GM12891 (cell line): ENCODE data around the gene ZNF701.
"Not testable (repeated sequence)": the region's sequence is repeated elsewhere in the genome, so short reads cannot be mapped to it uniquely, and the experiment has no call there.

Source experiments
- DNase-seq: peaks from one replicate; pipeline ENCODE4 v3.0.0; 2011; ENCODE audit warnings: low spot score; ENCODE audit not compliant: insufficient read length
- FAIRE-seq: peaks from 2 replicates; lab custom pipeline; 2011; peaks lifted over from hg19 to GRCh38; lab: Jason Lieb, UNC
- PAX5 ChIP-seq: IDR thresholded peaks from 2 replicates; pipeline ENCODE4 v1.6.1; 2011; ENCODE audit warnings: low read length, moderate library complexity, mild to moderate bottlenecking; ENCODE audit not compliant: insufficient read depth, severe bottlenecking
- POLR2A ChIP-seq: IDR thresholded peaks from 2 replicates; pipeline ENCODE4 v1.6.1; 2011; ENCODE audit warnings: low read depth, low read length, control low read depth
- POLR2AphosphoS5 ChIP-seq: IDR thresholded peaks from 2 replicates; pipeline ENCODE4 v1.6.1; 2011; ENCODE audit warnings: low read depth, low read length, control low read depth
- POU2F2 ChIP-seq: IDR thresholded peaks from 2 replicates; pipeline ENCODE4 v1.6.1; 2011; ENCODE audit warnings: low read depth, mild to moderate bottlenecking, control low read depth, low read length, moderate library complexity
- SPI1 ChIP-seq: IDR thresholded peaks from 2 replicates; pipeline ENCODE4 v1.6.1; 2011; ENCODE audit warnings: low read depth, low read length, control low read depth
- TAF1 ChIP-seq: IDR thresholded peaks from 2 replicates; pipeline ENCODE4 v1.6.1; 2011; ENCODE audit warnings: low read depth, low read length, control low read depth

ZNF701 gene

GRCh38 chr19:52536448-52536800 lies 33.7 kb upstream of the ZNF701 start:
- FAIRE-seq (peak; percentile 48), DNase-seq (no peak)
- TF ChIP-seq POLR2AphosphoS5, result no peak
- TF ChIP-seq POU2F2, result no peak
- TF ChIP-seq POLR2A, result no peak
- no peak for TF ChIP-seq TAF1
- no peak for TF ChIP-seq PAX5

GRCh38 chr19:52538815-52539214 lies 31.3 kb upstream of the ZNF701 start:
- not testable (repeated sequence) for DNase-seq
- FAIRE-seq, result peak; percentile 50

GRCh38 chr19:52541176-52541575 lies 28.9 kb upstream of the ZNF701 start:
- not testable (repeated sequence) for DNase-seq, FAIRE-seq

GRCh38 chr19:52541608-52542007 lies 28.5 kb upstream of the ZNF701 start:
- DNase-seq, result no peak
- FAIRE-seq, result no peak
- TF ChIP-seq SPI1 (no peak), POLR2A (no peak), POLR2AphosphoS5 (no peak), PAX5 (no peak)

- not testable (repeated sequence) for DNase-seq, FAIRE-seq
Measured at GRCh38 chr19:52542541-52542940, 27.5 kb upstream of the ZNF701 start.

GRCh38 chr19:52542984-52543664 lies 27.0 kb upstream of the ZNF701 start:
- peak; percentile 81 for FAIRE-seq
- DNase-seq, result no peak
- TF ChIP-seq TAF1 (no peak), POLR2A (no peak), POU2F2 (no peak), SPI1 (no peak), PAX5 (no peak), POLR2AphosphoS5 (no peak)

- no peak for TF ChIP-seq SPI1
- no peak for TF ChIP-seq PAX5
- TF ChIP-seq POU2F2, result no peak
- no peak for TF ChIP-seq POLR2A
- TF ChIP-seq TAF1, result no peak
- TF ChIP-seq POLR2AphosphoS5, result no peak
- FAIRE-seq, result no peak
- DNase-seq, result no peak
Measured at GRCh38 chr19:52554216-52554971, 15.7 kb upstream of the ZNF701 start.

GRCh38 chr19:52557231-52557995 lies 12.7 kb upstream of the ZNF701 start:
- no peak for FAIRE-seq
- DNase-seq, result no peak
- TF ChIP-seq POU2F2 (no peak), POLR2AphosphoS5 (no peak; the same call in 1 of the 2 replicates), PAX5 (no peak), SPI1 (no peak), TAF1 (no peak)

GRCh38 chr19:52558732-52559445 lies 11.2 kb upstream of the ZNF701 start:
- not testable (repeated sequence) for DNase-seq, FAIRE-seq

- DNase-seq, FAIRE-seq: not testable (repeated sequence)
Measured at GRCh38 chr19:52561611-52562010, 8.5 kb upstream of the ZNF701 start.

GRCh38 chr19:52566121-52566520 lies 4.0 kb upstream of the ZNF701 start:
- TF ChIP-seq SPI1, result no peak
- TF ChIP-seq POLR2A, result no peak
- no peak for TF ChIP-seq POLR2AphosphoS5
- TF ChIP-seq TAF1, result no peak
- TF ChIP-seq POU2F2, result no peak
- TF ChIP-seq PAX5, result no peak
- no peak for DNase-seq

More at GRCh38 chr19:52566121-52566520, 4.0 kb upstream of the ZNF701 start:
- no peak for FAIRE-seq
